KG1 (cell line): ENCODE results near the gene KIAA0825.

ENCODE experiments used
- DNase-seq: peaks from one replicate; lab custom pipeline; 2025; lab: John Stamatoyannopoulos, UW

Gene KIAA0825

DNA sequence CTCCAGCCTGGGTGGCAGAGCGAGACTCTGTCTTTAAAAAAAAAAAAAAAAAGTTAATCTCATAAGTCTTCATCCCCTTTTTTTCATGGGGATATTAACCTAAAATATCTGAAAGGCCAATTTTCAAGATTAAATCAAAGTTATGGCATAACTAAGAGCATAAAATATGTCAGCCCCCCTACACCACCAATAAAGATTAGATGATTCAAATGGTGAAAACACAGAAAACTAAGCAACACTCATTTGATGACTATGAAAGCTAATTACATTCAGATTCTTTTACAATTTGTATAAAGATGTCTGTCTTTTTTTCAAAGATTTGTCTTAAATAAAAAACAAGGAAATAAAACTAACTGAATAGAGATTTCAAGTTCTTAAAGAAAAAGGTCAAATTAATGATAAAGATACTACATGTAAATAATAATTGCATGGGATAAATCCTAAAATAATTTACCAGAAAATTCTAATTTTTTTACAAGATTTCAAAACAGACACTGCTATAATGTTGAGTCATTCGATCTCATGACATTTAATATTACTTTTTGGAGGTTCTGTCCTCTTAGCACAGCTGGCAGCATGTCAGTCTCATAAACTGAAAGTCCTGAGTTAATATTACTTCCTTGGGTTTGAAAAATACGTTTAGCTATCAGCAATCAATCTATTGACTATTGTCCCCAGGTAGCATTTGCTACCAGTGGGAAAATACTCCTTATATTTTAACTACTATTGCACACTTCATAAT is 112.9 kb downstream of the KIAA0825 start:
- no peak for DNase-seq

DNA sequence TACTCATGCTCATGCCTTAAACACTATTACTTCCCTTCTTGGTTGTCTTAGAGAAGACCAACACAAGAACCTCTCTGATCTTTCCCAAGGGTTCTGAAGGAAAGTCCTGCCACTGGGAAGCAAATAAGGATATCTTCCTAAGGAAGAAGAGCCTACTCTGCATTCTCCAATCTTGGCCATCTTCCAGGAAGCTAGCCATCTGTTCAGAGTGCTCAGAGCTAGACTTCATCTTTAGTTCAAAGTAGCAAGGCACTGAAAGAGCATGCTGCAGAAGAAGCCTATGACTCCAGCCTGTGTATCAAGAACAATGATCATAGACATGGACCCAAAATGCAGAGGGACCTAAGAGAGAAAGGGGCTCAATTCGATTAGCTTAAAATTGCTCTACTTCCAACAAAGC is 114.7 kb downstream of the KIAA0825 start:
- DNase-seq: no peak

DNA sequence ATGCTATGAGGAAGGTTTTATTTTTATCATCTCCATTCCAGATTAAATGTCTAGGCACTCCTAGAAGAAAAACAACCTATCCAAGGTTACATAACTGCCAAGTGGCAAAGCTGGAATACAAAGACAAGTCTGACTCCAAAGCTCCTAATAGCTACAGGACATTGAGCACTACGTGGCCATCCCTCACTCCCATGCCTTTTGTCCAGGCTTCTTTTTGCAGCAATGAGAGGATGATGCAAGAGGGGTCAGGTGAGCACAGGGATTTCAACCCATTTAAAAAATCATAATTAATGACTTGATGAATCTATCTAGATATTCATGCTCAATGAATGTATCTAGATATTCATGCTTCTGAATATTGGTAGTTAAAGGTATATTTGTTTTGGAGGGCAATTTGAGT is 117.0 kb downstream of the KIAA0825 start:
- no peak for DNase-seq

DNA sequence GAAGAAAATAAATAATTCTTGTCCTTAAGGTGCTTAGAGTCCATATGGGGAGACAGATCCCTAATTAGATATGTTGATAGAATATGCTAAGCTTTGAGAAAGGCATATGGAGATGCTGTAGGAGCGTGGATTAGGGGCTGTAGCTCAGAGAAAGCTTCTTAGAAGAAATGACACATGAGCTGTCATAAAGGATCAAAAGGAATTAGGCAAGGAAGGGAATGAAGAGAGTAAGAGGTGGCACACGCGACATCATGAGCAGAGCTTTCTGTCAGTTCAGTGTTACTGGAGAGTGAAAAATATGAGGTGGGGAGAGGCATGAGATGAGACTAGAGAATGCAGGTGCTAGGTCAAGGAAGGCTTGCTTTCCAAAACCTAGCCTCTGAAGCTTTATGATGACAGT is 118.6 kb downstream of the KIAA0825 start:
- DNase-seq: no peak

DNA sequence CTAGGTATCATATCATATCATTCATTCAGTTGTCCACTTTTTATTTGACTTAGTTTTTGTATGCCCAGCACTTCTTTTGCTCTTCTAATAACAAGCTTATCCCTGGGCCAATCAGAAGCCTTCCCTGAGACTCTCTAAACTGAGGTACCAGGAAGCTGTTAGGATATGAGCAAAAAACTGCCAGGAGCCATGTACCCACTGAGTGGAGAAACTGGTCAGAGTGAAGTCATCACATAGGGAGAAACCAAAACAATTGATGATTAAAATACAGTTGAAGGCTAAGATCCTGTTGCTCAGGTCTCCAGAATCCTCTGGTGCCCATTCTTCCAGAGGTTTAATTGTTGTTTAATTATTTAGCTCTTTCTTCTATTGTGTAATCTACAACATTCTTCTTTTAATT is 120.2 kb downstream of the KIAA0825 start:
- no peak for DNase-seq

DNA sequence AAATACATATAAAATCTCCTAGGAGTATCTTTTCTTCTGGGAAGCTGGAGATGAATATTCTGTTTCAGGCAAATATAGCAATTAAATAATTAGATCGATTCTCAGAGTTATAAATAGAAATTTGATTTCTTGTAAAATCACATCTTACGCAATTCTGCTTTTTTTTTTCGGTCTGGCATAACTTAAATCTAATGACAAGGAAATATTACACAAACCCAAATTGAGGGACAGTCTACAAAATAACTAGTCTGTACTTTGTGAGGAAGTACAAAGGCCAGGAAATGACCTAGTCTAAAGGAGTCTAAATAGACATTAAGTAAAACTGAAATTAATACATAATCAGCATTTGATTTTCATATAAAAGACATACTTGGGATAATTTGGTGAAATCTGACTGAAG is 133.3 kb downstream of the KIAA0825 start:
- no peak for DNase-seq

DNA sequence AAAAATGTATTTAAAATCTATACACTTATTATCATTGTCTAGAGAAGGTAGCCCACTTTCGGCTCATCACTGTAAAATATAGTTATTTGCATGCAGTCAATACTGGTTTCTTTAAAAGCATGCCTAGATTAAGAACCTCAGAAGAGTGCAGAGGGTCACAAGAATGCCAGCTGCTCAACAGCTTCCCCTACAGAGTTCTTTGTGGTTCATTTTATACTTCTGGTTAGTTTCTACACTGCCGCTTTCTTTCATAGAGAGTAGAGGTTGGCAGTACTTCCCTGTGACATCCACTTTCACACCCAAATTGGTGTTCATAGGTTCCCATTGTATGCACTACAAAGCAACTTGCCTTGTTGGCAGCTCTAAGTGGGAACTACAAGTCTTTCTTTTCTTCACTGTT is 137.3 kb downstream of the KIAA0825 start:
- no peak for DNase-seq

DNA sequence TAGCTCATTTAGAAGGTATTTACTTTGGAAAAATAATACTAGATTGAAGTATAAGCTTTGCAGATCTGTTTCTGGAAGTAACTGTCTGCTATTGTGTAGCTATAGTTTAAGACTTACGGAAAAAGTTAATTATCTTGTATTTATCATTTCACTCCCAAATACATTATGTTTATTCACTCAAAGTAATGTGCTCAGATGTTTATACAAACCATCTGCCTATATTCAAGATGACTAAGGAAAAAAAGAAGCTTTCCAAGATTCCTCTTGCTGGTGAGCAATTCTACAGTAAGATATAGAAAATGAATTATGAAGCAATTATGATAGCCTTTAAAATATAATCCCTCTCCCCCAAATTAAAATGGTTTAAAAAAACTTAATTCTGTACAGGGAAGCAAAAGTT is 137.9 kb downstream of the KIAA0825 start:
- no peak for DNase-seq

DNA sequence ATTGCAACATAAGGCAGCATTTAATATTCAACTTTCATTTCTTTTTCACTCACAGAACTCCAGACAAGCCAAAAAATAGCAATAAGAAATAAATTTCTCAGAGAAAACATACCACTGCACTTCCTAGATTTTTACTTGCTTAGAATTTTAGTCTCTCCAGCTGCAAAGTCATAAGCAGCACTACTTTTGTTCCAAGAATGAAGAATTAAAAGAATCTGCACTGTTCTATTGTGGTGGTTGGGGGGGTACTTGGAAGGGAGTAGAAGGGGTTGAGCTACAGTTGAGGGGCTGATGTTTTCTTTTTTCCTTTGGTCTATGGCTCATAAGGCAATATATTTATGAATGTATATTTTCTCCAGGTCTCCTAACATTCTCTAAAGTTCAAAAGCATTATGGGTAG is 144.5 kb downstream of the KIAA0825 start:
- DNase-seq: no peak

DNA sequence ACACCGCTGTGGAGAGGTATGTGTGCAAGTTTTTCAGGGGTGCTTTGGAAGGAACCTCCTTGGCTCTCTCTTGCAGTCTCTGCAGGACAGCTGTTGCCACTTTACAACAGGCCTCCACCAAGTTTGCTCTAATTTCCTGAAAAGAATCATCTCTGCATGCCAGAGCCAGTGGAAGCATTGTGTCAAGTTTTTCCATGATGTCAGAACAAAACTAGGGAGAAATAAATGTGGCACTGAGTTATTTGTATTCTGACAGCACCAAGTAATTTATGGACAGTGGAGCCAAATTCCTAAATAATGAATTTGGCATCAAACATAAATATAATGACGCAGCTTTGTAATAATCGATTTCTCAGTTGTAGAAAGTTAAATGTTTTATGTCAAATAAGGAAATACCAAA is 146.9 kb downstream of the KIAA0825 start:
- DNase-seq: no peak

DNA sequence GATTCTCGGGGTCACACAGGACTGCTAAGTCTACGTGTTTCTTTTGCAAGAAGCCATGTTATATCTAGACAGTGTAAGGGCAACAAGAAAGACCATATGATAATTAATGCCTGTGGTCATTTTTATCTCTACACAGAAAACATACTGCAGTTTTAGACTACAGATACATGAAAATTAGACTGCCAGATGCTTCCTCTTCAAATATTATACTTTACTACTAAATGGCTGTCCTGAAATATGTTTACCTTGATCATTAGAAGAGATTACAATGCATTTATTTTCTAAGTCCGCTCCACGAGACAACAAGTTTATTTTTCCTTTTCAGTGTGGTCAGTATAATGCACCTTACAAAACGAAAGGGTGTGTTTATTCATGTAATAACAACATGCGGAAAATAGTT is 147.6 kb downstream of the KIAA0825 start:
- DNase-seq: no peak

DNA sequence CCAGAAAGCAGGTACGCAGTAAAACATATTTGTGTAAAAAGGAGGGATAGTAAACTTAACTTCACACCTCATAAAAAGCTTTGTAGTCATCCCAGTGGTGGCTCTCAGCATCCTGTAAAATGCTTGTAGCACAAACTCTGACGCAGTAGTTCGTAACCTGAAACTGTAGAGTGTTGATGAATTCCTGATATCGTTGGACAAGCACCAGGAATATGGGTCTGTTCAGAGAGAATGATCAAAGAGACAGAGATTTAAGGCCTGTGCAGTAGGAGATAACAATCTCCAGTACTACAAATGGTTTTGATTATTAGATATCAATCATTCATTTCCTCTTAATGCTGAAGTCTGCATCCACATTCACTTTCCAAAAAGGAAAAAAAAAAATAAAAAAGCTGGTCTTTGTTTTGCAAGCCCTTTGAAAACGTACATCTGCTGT is 148.5 kb downstream of the KIAA0825 start:
- no peak for DNase-seq

DNA sequence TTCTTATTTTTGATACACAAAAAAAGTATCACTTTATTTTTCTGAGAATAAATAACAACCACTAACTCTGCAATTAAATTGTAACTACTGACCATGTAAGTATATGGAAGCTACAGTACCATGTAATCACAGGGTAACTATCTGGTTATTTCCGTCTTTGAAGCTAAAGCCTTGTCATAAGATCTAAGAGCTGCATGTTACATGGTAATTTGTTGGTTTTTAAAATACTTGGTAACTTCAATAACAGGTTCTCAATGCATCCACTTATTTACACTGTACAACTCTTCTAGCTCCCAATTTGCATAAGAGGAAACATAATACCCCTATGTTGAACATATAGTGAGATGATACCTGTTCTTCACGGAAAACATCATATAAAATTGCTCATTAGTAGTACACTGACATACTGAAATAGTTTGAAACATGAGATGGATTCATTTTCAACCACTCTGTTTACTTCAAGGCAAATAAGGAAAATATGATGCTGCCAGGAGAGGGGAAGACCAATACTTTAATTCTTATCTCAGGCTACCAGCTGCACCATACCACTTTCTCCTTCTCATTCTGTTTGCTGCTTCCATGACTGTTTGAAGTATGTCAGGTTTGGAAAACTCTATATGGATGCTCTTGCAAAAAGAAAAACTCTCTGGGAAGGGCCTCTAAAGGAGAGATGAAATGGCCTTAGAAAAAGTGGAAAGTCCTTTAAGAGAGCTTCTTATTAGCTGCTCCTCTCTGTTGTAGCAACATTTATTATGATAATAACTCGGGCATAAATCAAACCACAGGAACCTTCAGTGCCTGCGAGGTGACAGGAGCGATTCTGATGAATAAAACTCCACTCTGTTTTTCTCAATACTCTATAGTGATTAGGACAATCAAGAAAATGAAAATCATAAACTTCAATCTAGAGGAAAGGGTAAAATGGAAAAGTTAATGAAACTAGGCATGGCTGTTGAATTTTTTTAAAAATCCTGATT is 150.2 kb downstream of the KIAA0825 start:
- DNase-seq: no peak

DNA sequence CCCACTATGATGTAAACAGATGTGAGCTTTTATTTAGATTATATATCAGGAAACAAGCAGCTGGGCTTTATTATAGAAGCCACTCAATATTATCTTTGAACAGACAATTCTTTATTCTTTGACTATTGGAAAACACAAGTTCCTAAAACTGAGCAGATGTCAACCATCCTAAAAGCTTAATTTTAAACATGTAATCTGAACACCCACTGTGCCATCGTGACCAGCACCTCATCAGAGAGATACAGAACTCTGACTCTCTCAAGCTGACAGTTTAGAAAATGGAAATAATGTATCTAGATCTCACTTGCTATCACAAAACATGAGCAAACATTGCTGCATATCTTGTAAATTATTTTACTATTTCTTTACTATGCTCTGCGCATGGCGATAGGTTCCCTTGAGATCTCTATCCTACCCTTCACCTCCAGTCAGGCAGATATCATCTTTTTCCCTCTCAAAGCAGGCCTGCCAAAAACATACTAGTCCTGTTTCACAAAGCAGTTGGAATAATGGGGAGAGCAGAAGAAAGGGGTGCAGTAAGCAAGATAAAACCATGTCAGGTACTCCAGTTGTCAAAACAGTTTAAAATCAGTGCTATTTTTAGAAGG is 151.0 kb downstream of the KIAA0825 start:
- DNase-seq: no peak

DNA sequence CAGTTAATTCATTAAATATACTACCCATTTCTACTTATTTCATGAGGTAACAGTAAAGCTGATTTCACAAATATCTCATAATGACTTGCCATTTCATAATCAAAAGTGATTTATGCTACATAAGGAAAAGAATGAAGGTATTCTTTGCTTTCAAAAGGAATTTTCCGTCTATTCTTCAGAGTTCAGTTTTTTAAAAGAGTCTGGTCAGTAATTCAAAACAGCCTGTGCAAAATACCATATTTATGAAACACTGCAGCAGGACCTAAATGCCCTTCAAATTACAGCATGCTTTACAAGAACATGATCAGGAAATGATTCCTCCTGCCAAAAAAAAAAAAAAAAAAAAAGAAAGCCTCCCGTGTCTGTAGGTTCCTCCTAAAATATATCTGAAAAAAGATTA is 154.7 kb downstream of the KIAA0825 start:
- no peak for DNase-seq

DNA sequence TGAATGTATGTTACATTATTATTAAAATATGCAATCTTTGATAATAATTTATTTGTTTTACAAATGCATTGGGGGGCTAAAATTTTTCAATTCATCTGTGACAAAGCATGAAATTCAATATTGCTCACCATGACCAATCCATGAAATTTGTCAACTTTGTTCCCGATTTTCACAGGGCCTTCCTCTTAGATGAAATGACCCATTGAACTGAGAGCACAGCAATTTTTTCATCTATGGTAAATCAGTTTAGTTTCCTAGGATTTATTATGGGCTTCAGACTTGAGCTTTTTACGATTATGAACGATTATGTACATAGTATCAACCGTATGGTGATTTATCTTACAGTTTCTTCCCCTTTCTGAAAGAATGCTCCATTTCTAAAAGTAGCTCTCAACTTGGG is 157.3 kb downstream of the KIAA0825 start:
- DNase-seq: no peak

DNA sequence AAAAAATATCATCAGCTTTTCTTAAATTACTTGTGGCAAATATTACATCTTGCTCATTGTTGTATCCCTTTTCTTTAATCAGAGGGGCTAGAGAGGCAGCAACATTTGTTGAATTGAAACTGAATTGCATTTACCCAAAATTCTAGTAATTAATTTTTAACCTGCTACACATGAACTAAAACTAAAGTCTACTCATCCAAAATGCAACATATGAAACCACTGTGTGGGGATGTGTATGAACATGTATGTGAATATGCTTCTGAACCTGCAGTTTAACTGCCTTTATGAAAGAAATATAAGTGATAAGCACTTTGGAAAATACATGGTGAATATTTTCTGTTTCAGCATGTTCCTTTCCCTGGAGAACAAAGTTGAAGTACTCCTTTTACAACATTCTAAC is 158.5 kb downstream of the KIAA0825 start:
- DNase-seq: no peak

DNA sequence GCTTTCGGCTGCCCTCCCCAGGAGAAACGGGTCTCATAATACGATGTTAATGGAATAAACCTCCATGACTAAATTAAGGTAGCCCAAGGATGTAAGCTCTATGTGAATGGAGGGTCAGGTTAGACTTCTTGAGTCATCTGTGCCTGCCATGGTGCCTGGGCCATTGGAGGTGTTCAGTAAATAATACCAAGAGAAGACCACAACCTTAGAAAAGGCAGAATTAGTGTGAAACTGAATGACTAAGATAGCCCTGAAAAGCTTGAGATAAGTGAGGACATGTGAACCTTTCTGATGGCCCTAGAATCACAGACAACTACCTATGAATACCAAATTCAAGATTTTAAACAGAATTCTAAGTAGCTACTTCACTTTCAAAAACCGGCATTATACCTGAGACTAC is 160.6 kb downstream of the KIAA0825 start:
- DNase-seq: no peak

DNA sequence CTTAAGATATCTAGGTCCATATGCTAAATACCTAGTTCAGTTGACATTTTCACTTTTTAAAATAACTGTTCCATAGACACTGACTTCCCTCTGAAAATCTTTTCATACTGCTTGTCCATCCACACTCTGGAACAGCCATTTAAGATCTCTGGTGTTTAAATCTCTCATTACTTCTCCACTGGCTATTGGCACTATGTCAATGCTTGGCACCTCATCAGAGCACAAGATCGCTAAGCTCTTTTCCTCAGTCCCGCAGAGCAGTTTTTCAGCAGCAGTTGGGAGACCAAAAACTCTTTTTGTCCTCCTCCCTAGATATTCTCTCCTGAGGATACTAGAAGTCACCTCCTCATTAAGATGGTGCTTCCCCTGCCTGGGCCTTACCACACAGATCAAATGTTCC is 172.7 kb downstream of the KIAA0825 start:
- DNase-seq: no peak

DNA sequence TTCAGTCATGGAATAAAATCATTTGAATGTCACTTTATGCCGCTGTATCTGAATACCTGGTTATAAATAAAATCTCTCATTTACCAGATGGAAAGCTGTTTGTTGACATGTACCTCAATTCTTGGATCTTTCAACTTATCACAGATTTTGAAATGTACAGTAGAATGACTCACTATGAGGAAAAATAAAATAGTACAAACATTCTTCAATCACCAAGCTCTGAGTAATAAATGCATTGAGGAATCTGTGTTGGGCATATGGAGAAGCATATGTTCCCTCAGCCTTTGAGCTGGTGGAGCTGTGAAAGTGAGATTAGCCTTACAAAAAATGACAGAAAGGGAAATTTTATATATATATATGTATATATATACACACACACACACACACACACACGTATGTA is 175.4 kb downstream of the KIAA0825 start:
- DNase-seq: no peak

DNA sequence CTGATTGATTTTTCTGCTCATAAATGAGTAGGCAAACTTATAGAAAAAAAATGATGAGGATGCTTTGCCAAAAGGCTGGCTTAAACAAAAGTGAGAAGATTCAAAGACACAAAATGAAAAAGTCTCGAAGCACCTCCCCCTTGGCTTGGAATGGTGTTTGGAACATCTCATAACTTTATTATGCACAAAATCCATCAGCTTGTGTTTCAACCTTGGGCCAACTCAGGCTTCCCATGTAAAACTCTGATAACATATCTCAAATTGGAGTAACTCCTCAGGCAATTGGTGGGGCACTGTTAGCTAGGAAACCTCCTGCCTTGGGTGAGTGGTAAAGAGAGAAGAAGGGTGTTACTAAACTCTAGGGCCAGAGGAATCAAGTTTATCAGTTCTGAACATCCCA is 176.3 kb downstream of the KIAA0825 start:
- no peak for DNase-seq

DNA sequence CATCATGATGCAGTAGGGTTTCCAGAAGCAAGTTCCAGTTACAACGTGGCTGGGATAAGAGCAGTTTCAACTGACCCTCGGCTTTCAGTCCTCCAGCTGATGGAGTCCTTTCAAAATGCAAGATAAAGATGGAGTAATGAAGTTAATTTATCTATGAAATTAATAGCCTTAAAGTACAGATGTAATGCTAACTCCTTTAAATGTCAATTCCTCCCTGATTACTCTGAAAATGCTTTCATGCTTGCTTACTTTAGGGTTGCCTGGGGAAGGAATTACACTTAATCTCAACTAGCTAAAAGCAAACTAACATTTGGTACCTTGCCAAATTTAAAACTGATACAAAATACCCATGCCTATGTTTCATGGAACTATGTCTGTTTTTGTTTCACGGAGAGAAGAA is 178.4 kb downstream of the KIAA0825 start:
- no peak for DNase-seq
